Liver (tissue), 9 donors: ENCODE results near the gene FGR. TPM values are rescaled to one million over a fixed set of nuclear protein-coding genes. Genes with fewer than 3 reads are reported as not detected.

ENCODE experiments used
- DNase-seq: peaks from one replicate; pipeline ENCODE4 v3.0.0-alpha.2; 2017; ENCODE audit warnings: low spot score
- H3K27ac ChIP-seq, 2 donors: one replicate each; pipeline ENCODE4 v1.7.0; 2013; ENCODE audit warnings: inconsistent platforms in 2 of 2, low read length in 2 of 2, control low read depth in 1 of 2, low read depth in 1 of 2, mild to moderate bottlenecking in 1 of 2
- H3K27me3 ChIP-seq, 4 donors: one replicate each; pipeline versions ENCODE4 v1.6.1 to v1.7.0; 2013; ENCODE audit warnings: low read length in 3 of 4, inconsistent platforms in 1 of 4, mild to moderate bottlenecking in 1 of 4, moderate library complexity in 1 of 4; ENCODE audit not compliant: control insufficient read depth in 4 of 4, insufficient read depth in 4 of 4
- H3K36me3 ChIP-seq, 4 donors: one replicate each; pipeline versions ENCODE4 v1.6.1 to v1.7.0; 2013; ENCODE audit warnings: low read length in 3 of 4, mild to moderate bottlenecking in 3 of 4, low read depth in 1 of 4, moderate library complexity in 1 of 4; ENCODE audit not compliant: control insufficient read depth in 4 of 4, insufficient read depth in 3 of 4
- H3K4me1 ChIP-seq, 4 donors: one replicate each; pipeline versions ENCODE4 v1.6.1 to v1.7.0; 2013; ENCODE audit warnings: low read length in 3 of 4, mild to moderate bottlenecking in 3 of 4, moderate library complexity in 1 of 4; ENCODE audit not compliant: control insufficient read depth in 4 of 4, insufficient read depth in 4 of 4
- H3K4me3 ChIP-seq, 3 donors: one replicate each; pipeline versions ENCODE4 v1.6.1 to v1.7.0; 2013; ENCODE audit warnings: low read length in 3 of 3, control low read depth in 1 of 3, low read depth in 1 of 3, mild to moderate bottlenecking in 1 of 3
- H3K9ac ChIP-seq, 2 donors: one replicate each; pipeline ENCODE4 v1.7.0; 2013; ENCODE audit warnings: low read length in 2 of 2, mild to moderate bottlenecking in 2 of 2, moderate library complexity in 2 of 2, control low read depth in 1 of 2, low read depth in 1 of 2
- H3K9me3 ChIP-seq, 4 donors: one replicate each; pipeline versions ENCODE4 v1.6.1 to v1.7.0; 2013; ENCODE audit warnings: low read length in 3 of 4; ENCODE audit not compliant: control insufficient read depth in 4 of 4
- EGR1 ChIP-seq, 2 donors: IDR thresholded peaks; 2 replicates each; pipeline ENCODE4 v1.6.1; 2016 to 2018; ENCODE audit warnings: antibody characterized with exemption in 2 of 2, low read depth in 2 of 2
- FOXA1 ChIP-seq: IDR thresholded peaks from 2 replicates; pipeline ENCODE4 v1.6.1; 2016; ENCODE audit warnings: antibody characterized with exemption
- FOXA2 ChIP-seq: IDR thresholded peaks from 2 replicates; pipeline ENCODE4 v1.6.1; 2016; ENCODE audit warnings: antibody characterized with exemption
- GABPA ChIP-seq, 2 donors: IDR thresholded peaks in 1 of 2; conservative IDR thresholded peaks in 1 of 2; 2 replicates each; pipeline ENCODE4 v1.6.1; 2016; ENCODE audit warnings: antibody characterized with exemption in 2 of 2, mild to moderate bottlenecking in 1 of 2, moderate library complexity in 1 of 2
- HNF4A ChIP-seq, 2 donors: conservative IDR thresholded peaks; 2 replicates each; pipeline ENCODE4 v1.6.1; 2016; ENCODE audit warnings: antibody characterized with exemption in 2 of 2, mild to moderate bottlenecking in 2 of 2
- JUND ChIP-seq, 2 donors: IDR thresholded peaks; 2 replicates each; pipeline ENCODE4 v1.6.1; 2016; ENCODE audit warnings: antibody characterized with exemption in 2 of 2
- NR2F2 ChIP-seq: IDR thresholded peaks from 2 replicates; pipeline ENCODE4 v1.6.1; 2016; ENCODE audit warnings: antibody characterized with exemption
- RAD21 ChIP-seq, 2 donors: IDR thresholded peaks; 2 replicates each; pipeline ENCODE4 v1.6.1; 2016; ENCODE audit warnings: antibody characterized with exemption in 2 of 2, mild to moderate bottlenecking in 2 of 2
- RXRA ChIP-seq, 2 donors: IDR thresholded peaks; 2 replicates each; pipeline ENCODE4 v1.6.1; 2017 to 2018; ENCODE audit warnings: antibody characterized with exemption in 2 of 2, mild to moderate bottlenecking in 1 of 2
- SP1 ChIP-seq: IDR thresholded peaks from 2 replicates; pipeline ENCODE4 v1.6.1; 2018; ENCODE audit warnings: antibody characterized with exemption, mild to moderate bottlenecking
- YY1 ChIP-seq: IDR thresholded peaks from 2 replicates; pipeline ENCODE4 v1.6.1; 2016; ENCODE audit warnings: antibody characterized with exemption, mild to moderate bottlenecking
- WGBS: extraction: QIAGEN DNeasy Blood & Tissue Kit; methylation state at CpG from one replicate; pipeline ENCODE4 v1.1.7; 2013; 5-methylcytosine and 5-hydroxymethylcytosine counted together
- polyA plus RNA-seq, 2 donors: library from polyadenylated mRNA; stranded (reverse) in 1 of 2; unstranded in 1 of 2; fragments of 200-250 nt in 1 of 2; fragments of >200 nt in 1 of 2; fragmentation: Nextera tagmentation in 1 of 2; extraction: Ambion mirVana in 1 of 2; gene quantifications; one replicate each; pipeline versions ENCODE4 v1.2.1 to v1.2.3, GENCODE V29; 2013 to 2015
- total RNA-seq, 2 donors: library from RNA; depleted of rRNA; stranded (reverse); fragments of >200 nt; gene quantifications; one replicate each; pipeline ENCODE4 v1.2.3, GENCODE V29; 2014
- TF ChIP-seq, protein P1 (sequence below): fragments of 150-350 bp; IDR thresholded peaks from 2 replicates; pipeline ENCODE4 v1.5.1; 2017; ENCODE audit warnings: improper control_type of control experiment, low read depth, low read length; ENCODE audit not compliant: missing input control
- TF ChIP-seq, protein P2 (sequence below): IDR thresholded peaks from 2 replicates; pipeline ENCODE4 v1.6.1; 2016; ENCODE audit warnings: antibody characterized with exemption
- TF ChIP-seq, protein P3 (sequence below): IDR thresholded peaks from 2 replicates; pipeline ENCODE4 v1.6.1; 2016; ENCODE audit warnings: antibody characterized with exemption, mild to moderate bottlenecking
- TF ChIP-seq, protein P4 (sequence below): IDR thresholded peaks from 2 replicates; pipeline ENCODE4 v1.6.1; 2016; ENCODE audit warnings: antibody characterized with exemption
- TF ChIP-seq, protein P5 (sequence below): IDR thresholded peaks from 2 replicates; pipeline ENCODE4 v1.6.1; 2016; ENCODE audit warnings: antibody characterized with exemption
- donor health status: healthy.
- donor health status: healthy.
- donor health status: healthy.
- donor health status: healthy.
- donor health status: healthy.

FGR gene
- total and polyA plus RNA-seq, 4 donors: 2.8 to 20.2 (median 6.2) TPM

DNA sequence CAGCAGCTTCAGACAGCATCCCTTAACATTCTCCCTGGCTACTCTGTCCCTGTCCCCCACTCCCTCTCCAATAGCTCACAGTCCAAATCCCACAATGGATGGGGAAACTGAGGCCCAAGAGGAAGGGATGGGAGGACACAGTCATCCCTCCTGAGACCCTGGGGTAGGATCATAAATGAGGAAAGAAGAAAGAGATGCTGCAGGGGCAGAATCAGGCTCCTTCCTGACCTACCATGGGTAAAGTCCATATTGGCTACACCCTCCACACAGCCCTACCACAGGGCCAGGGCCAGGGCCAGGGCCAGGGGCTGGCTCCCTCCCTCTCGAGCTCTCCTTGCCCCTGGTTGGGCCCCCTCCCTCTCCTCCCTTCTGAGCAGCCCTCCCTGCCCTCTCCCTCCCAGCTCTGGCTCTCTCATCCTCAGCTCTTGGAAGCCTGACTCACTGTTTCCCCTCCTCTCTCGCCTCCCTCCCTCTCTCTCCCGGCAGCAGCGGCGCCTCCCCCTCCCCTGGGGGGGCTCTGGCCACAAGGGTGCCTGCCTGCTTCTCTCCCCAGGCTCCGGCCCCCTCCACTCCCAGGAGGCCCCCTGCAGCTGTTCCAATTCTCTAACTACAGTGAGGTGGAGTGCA lies 36.0 kb downstream of the FGR start:
- Histone ChIP-seq H3K36me3 (peaks cover 0 to 2% (median 0%) of the 10 kb centered on the region in 4 donors), H3K9ac (no peak overlapping the region)

DNA sequence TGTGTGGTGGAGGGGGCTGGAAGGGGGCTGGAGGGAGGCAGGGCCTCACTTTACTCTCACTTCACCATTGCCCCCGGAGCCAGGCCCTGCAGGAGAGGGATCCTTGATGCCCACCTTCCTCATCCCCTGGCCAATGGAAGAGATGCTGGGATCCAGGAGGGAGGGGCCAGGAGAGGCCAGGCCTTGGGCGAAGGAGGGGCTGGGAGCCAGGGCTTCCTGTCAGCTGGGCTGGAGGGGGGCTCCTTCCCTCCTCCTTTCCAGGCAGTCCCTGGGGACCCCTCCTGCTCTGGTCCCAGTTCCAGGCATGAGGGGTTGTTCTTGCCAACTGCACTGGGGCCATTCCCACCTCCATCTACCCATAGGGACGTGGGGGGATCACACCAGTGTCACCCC lies 36.7 kb downstream of the FGR start:
- Histone ChIP-seq H3K27ac (peak overlapping the region; percentile 40 to 65), H3K4me3 (no peak overlapping the region), H3K9ac (no peak overlapping the region), H3K36me3 (peaks cover 0 to 2% (median 0%) of the 10 kb centered on the region in 4 donors), H3K27me3 (no peaks in the 10 kb centered on the region), H3K9me3 (no peaks in the 10 kb centered on the region), H3K4me1 (peaks cover 12 to 60% (median 25%) of the 10 kb centered on the region in 4 donors)
- no peak for DNase-seq
- WGBS: 77% methylated on average over 3 of the region's 3 CpGs
- TF ChIP-seq SP1 (no peak), RXRA (IDR thresholded peaks at IDR 0.05) (no peak), FOXA1 (no peak), JUND (IDR thresholded peaks at IDR 0.05) (no peak), FOXA2 (no peak), EGR1 (IDR thresholded peaks at IDR 0.05; ENCODE audit: low read depth in 2 of 2) (no peak), HNF4A (conservative IDR thresholded peaks at IDR 0.05) (no peak), GABPA (IDR thresholded peaks at IDR 0.05 in 1 of 2, conservative IDR thresholded peaks at IDR 0.05 in 1 of 2) (no peak), NR2F2 (no peak), RAD21 (IDR thresholded peaks at IDR 0.05) (no peak), YY1 (no peak)
- TF ChIP-seq, protein P1, sequence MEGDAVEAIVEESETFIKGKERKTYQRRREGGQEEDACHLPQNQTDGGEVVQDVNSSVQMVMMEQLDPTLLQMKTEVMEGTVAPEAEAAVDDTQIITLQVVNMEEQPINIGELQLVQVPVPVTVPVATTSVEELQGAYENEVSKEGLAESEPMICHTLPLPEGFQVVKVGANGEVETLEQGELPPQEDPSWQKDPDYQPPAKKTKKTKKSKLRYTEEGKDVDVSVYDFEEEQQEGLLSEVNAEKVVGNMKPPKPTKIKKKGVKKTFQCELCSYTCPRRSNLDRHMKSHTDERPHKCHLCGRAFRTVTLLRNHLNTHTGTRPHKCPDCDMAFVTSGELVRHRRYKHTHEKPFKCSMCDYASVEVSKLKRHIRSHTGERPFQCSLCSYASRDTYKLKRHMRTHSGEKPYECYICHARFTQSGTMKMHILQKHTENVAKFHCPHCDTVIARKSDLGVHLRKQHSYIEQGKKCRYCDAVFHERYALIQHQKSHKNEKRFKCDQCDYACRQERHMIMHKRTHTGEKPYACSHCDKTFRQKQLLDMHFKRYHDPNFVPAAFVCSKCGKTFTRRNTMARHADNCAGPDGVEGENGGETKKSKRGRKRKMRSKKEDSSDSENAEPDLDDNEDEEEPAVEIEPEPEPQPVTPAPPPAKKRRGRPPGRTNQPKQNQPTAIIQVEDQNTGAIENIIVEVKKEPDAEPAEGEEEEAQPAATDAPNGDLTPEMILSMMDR: no peak
- TF ChIP-seq, protein P2, sequence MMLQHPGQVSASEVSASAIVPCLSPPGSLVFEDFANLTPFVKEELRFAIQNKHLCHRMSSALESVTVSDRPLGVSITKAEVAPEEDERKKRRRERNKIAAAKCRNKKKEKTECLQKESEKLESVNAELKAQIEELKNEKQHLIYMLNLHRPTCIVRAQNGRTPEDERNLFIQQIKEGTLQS: no peak
- TF ChIP-seq, protein P3, sequence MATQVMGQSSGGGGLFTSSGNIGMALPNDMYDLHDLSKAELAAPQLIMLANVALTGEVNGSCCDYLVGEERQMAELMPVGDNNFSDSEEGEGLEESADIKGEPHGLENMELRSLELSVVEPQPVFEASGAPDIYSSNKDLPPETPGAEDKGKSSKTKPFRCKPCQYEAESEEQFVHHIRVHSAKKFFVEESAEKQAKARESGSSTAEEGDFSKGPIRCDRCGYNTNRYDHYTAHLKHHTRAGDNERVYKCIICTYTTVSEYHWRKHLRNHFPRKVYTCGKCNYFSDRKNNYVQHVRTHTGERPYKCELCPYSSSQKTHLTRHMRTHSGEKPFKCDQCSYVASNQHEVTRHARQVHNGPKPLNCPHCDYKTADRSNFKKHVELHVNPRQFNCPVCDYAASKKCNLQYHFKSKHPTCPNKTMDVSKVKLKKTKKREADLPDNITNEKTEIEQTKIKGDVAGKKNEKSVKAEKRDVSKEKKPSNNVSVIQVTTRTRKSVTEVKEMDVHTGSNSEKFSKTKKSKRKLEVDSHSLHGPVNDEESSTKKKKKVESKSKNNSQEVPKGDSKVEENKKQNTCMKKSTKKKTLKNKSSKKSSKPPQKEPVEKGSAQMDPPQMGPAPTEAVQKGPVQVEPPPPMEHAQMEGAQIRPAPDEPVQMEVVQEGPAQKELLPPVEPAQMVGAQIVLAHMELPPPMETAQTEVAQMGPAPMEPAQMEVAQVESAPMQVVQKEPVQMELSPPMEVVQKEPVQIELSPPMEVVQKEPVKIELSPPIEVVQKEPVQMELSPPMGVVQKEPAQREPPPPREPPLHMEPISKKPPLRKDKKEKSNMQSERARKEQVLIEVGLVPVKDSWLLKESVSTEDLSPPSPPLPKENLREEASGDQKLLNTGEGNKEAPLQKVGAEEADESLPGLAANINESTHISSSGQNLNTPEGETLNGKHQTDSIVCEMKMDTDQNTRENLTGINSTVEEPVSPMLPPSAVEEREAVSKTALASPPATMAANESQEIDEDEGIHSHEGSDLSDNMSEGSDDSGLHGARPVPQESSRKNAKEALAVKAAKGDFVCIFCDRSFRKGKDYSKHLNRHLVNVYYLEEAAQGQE: no peak
- TF ChIP-seq, protein P4, sequence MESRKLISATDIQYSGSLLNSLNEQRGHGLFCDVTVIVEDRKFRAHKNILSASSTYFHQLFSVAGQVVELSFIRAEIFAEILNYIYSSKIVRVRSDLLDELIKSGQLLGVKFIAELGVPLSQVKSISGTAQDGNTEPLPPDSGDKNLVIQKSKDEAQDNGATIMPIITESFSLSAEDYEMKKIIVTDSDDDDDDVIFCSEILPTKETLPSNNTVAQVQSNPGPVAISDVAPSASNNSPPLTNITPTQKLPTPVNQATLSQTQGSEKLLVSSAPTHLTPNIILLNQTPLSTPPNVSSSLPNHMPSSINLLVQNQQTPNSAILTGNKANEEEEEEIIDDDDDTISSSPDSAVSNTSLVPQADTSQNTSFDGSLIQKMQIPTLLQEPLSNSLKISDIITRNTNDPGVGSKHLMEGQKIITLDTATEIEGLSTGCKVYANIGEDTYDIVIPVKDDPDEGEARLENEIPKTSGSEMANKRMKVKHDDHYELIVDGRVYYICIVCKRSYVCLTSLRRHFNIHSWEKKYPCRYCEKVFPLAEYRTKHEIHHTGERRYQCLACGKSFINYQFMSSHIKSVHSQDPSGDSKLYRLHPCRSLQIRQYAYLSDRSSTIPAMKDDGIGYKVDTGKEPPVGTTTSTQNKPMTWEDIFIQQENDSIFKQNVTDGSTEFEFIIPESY: no peak

More for the DNA sequence above, 36.0 kb downstream of the FGR start:
- Histone ChIP-seq H3K27ac (peak overlapping the region; percentile 40 to 65), H3K27me3 (no peaks in the 10 kb centered on the region), H3K4me3 (no peak overlapping the region), H3K4me1 (peaks cover 12 to 57% (median 25%) of the 10 kb centered on the region in 4 donors), H3K9me3 (no peaks in the 10 kb centered on the region)
- no peak for DNase-seq
- TF ChIP-seq, protein P5, sequence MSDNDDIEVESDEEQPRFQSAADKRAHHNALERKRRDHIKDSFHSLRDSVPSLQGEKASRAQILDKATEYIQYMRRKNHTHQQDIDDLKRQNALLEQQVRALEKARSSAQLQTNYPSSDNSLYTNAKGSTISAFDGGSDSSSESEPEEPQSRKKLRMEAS: no peak
- peak in 1 of 2 donors; percentile 62 for TF ChIP-seq JUND (IDR thresholded peaks at IDR 0.05)
- WGBS: 58% methylated on average over 6 of the region's 6 CpGs
